Nucleus accumbens (tissue), 56 donors: ENCODE measurements around the gene TTI1.

Experiments used
- DNase-seq, 56 donors: peaks; one replicate each; lab custom pipeline; 2025; lab: John Stamatoyannopoulos, UW

The TTI1 gene

GRCh38 chr20:37990571-37991151, 42.6 kb downstream of the TTI1 start:
- DNase-seq = no peak

DNA sequence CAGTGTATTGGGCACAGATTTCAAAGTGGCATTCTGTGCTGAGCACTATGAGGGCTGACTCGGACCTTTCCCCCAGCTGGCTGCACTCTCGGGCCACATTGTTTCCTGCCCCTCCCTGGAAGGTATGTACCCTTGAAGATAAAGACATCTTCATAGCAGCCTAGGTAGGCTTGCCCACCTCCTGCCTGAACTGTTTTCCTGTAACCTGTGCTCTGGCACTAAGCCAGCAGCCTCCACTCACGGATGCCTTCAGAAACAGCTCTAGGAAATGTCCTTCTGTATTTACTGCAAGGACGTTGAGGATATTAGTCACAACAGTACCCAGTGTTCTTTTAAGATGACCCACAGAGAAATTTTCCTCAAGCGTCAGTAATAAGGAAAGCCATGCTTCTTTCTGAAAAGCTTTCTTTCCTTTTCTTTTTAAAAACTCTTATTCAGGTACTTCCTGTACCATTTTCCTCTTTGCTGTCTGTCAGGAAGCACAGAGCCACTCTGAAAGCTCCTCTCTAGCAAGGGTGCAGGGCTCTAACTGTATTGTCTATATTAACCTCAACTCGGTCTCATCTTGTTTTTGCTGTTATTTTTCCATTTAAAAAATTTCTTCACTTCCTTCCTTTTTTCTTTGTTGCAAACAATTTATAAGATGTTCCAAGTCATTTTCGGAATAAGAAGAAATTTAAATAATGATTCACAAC, 43.5 kb downstream of the TTI1 start:
- no peak for DNase-seq

DNA sequence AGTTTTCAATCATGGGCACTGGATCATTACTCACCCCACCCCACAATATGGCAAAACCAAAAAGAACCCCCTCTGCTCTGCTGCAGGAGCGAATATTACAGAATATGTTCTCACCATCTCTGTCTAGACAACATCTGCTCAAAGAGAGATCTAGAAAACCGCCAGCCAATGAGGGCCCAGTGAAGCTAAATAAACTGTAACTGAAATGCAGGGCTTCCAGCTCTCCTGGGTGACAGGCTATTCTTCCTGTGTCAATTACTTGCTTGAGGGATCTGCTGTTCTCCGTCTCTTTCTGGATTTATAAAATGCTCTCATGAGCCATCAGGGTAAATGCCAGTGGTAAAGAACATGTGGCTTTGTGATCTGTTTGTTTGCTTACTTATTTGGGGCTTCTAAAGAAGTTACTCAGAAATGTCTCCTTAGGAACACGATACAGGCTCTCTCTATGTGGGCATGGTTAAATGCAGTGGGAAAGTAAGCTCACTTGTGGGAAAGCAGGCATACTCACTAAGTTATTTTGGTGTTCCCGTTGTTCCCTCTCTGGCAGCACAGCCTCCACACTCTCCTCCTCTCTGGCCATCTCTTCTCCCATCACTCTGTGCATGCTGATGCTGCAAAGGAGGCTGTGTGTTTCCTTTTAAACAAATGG, 44.8 kb downstream of the TTI1 start:
- no peak for DNase-seq

- DNase-seq = peak in 2 of 56 donors; percentile 13 to 25
Measured at GRCh38 chr20:37987602-37988290, 45.5 kb downstream of the TTI1 start.

DNA sequence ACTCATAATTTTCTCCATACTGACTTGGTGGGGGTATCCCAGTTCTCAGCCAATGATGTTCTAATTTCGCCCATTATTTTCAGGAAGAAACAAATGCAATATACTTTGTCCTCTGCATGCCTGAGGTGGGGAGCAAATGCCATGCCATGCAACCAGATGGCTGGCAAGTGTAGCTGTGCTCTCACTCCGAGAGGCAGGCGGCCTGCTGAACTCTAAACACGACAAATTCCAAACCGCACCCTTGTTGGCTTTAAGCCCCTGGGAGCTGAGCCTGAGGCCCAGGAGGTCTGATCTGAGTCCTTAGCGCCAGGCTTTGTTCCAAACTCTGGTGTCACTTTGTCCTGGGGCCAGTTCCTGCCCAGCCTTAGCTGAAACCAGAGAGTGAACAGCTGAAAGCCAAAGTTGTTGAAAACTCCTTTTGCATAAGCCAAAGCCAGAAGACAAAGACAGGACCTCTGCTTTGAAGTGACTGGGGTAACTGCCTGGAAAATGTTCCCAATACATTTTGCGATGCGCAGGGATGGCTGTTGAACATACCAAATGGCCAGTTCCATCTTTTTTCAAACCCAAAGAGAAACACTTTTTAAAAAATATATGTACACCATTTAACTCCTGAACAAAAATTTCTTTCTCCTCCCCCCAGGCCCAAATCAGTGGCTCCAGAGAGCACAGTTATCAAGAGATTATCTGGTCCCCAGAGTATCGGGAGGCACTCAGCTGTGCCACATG, 46.2 kb downstream of the TTI1 start:
- peak in 17 of 56 donors; percentile 9 to 60 (median 29) for DNase-seq

DNA sequence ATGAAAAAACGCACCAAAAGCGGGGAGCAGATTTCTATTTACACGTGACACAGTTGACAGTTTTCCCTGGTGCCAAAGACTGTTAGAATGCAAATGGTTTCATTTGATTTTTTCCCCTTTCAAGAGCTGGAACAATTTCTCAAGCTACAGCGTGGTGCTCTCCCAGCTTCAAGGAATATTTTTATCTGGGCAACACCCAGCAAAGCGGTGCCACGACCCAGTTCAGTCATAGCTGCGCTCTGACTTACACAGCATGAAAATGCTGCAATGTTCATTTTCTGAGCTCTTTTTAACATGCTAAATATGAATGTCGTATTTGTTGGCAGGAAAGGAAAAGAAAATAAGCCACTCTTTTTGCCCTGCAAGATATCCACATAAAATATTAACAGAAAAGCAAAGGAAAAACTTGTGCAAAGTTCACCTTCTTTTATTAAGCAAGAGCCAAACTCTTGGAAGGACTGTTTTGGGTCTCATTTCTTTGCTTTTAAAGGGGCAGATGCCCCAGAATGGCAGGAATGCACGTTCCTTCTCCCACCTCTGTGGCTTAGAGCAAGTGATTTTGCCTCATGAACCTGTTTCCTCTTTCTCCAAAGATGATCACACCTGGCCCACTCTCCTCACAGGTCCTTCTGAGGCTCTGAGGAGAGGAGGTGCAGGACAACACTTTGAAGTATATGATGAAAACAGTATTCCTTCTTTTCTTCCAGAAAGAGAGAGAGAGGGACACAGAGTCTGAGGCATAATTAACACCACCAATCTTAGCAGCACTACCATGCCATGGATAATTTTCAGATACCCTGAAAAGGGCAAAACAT, 47.0 kb downstream of the TTI1 start:
- peak in 15 of 56 donors; percentile 18 to 64 (median 42) for DNase-seq

DNA sequence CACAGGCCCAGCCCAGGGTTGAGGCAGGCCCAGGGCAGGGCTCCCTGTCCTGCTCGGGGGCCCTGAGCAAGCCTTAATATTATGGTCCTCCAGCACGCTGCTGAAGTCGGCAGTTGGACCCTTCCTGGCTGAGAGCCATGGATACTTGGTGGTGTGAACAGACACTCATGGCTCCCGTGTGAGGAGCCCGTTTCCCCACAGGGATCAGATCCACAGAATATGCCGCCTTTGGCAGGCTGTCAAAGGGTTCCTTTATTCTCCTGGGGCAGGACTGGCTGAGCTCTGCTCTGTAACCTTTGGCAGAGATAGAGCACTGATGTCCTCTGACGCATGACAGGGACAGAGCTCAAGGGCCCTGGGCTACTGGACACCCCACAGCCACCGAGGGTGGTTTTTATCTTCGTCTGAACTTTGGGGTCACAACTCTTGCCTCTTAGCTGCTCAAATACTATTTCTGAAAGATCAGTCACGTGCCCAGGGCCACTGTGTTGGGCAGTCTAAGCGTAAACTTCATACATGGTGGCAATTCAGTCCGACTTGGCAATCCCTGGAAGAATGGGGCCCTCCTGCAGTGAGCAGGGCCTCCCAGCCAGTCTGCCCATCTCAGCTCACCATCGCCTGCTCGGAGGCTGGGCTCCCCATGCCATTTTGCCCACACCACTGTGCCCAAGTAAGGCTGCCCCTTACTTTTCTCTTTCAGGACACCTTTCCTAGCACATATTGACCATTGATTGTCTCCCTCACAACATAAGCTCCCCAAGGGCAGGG, 49.1 kb downstream of the TTI1 start:
- DNase-seq = peak in 18 of 56 donors; percentile 10 to 72 (median 41)

DNA sequence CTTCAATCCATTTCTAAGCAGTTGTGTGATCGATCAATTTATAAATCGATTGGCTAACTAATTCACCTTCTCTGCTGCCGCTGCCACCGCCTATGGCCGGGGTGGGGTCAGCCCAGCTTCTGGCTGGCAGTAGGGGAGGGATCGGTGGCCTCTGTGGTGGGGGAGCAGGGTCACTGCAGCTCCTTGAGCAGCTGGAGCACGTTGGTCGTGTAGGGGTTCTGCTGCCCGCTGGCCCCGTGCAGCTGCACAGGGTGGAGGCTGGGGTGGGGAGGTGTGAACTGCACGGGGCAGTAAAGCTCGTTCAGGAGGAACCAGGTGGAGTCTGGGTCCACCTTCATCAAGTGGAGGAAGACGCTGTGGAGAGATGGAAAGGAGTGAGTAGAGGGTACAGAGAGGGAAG, 50.0 kb downstream of the TTI1 start:
- DNase-seq = no peak

GRCh38 chr20:37981568-37981967, 51.7 kb downstream of the TTI1 start:
- DNase-seq = no peak

- no peak for DNase-seq
Measured at GRCh38 chr20:37980876-37981275, 52.4 kb downstream of the TTI1 start.

DNA sequence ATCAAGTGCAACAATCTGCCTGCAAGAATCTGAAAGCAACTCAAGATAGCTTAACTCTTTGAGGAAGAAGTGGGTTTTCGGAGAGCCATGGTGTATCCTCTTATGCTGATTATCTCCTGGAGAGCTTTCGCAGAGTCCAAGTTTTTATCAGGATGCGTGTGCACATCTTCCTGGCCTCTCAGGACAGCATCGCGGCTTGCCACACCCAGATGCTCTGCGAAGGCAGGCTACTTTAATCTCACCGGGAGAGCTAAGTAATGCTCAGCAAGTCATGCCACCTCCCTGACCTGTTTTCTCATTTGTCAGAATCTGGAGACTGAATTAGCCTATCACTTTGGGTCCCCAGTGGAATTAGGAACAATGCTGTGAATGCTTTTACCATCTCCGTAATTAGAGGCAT, 52.9 kb downstream of the TTI1 start:
- no peak for DNase-seq

GRCh38 chr20:37979021-37979985, 54.0 kb downstream of the TTI1 start:
- DNase-seq = no peak

DNA sequence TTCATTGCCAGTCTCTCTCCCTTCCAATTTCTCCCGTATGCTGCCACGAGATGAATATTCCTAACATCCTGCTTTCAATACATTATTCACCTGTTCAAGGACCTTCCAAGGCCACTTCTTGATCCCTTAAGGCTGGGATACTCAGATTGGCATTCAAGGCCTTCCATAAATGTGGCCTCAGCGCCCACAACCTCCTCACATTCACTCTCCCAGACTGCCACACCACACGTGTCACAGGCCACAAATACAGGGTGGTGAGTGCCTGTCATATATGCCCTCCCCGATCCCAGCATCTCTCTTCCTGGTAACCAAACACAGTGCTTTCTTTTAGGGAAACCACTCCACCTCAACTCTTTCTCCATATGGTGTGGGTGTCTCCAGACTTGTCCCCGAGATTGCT, 55.5 kb downstream of the TTI1 start:
- no peak for DNase-seq

DNA sequence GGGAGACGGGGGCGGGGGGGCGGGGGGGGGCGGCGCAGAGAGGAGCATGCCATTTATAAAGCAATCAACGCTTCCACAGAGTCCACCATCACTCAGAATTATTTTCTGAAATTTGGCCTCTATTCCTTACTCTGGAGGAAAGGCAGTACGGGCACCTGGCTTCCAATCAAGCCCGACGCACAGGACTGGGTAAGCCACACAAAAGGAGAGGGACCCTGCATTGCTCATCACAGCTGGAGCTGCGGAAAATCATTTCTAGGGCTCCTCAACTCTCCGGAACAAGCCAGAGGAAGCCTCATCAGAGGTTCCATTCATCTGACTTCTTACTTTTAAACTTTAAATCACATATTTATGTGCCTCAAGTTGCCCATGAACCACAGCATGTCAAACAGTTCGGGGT, 55.9 kb downstream of the TTI1 start:
- peak in 1 of 56 donors; percentile 10 for DNase-seq

DNA sequence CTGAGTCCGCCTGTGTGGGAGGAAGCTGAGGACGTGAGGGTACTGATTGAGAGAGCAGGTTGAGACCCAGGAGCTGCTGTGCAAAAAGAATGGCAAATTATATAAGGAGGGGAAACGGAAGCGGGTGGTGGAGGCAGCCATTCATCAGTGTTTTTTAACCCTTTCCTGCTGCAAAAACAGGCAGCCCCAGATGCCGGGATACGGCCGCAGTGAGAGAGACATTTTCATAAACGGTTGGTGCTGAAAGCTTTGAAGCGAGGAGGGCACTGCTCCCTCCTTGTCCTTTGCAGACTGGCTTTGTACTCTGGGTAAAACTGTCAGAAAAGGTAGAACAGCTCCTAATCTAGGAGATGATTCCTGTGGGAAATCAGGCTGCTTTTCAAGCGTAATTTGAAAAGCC, 56.4 kb downstream of the TTI1 start:
- DNase-seq = peak in 1 of 56 donors; percentile 18

GRCh38 chr20:37973059-37973910, 60.0 kb downstream of the TTI1 start:
- DNase-seq = no peak
